ENCODE data around the gene YWHAB. TPM values are rescaled to one million over a fixed set of nuclear protein-coding genes. Genes with fewer than 3 reads are reported as not detected.

Gene YWHAB
- total and polyA plus RNA-seq, 10 of the 15 experiments (the other 5 are each of a cell fraction or from before 2014, with no cell fraction given): 63.5 to 323 (median 144) TPM

- H3K4me3 ChIP-seq: no peak overlapping the region
- no peak overlapping the region for H3K4me2 ChIP-seq (ENCODE audit: control insufficient read depth, insufficient read depth)
- no peak overlapping the region for H2AFZ ChIP-seq (ENCODE audit: control insufficient read depth, low read depth, low read length)
- ChIA-PET CTCF (interaction anchor here (1.6 kb wide), 1 partner anchor 25 kb away, joined by 7 read pairs; no protein-coding TSS in a partner anchor), RAD21 (ENCODE audit: unreplicated experiment) (no interaction called here), POLR2A (no interaction called here), SMC1A (ENCODE audit: uncharacterized antibody, unreplicated experiment) (interaction anchor here (1.0 kb wide), 1 partner anchor 16 kb away, joined by 3 read pairs; no protein-coding TSS in a partner anchor)
- no peaks in the 10 kb centered on the region for H4K20me1 ChIP-seq (ENCODE audit: control insufficient read depth, insufficient read depth)
- in situ Hi-C loops (cut with MboI): no loop called here
- ATAC-seq (no peak), DNase-seq (ENCODE audit: low read depth, low spot score) (no peak), FAIRE-seq (no peak)
- H3K79me2 ChIP-seq (ENCODE audit: control insufficient read depth, insufficient read depth, low read length): no peaks in the 10 kb centered on the region
- intact Hi-C loops (cut with micrococcal nuclease; ENCODE audit: unreplicated experiment): no loop called here
- no peaks in the 10 kb centered on the region for H3K9me3 ChIP-seq (replicated peaks; ENCODE audit: control insufficient read depth, insufficient read depth, low read length)
- no TSS peak for BruUV-seq (replicated peaks)
- TF ChIP-seq ZSCAN29 (IDR thresholded peaks at IDR 0.05) (no peak), CREM (IDR thresholded peaks at IDR 0.05; ENCODE audit: low read depth) (no peak), SMAD5 (IDR thresholded peaks at IDR 0.05; ENCODE audit: low read depth) (no peak), POLR2AphosphoS5 (IDR thresholded peaks at IDR 0.05; ENCODE audit: low read length) (no peak), SPI1 (IDR thresholded peaks at IDR 0.05; ENCODE audit: borderline replicate concordance, insufficient read depth, low read depth, low read length) (no peak), JUND (IDR thresholded peaks at IDR 0.05; ENCODE audit: low read depth, low read length) (no peak), TAF1 (IDR thresholded peaks at IDR 0.05; ENCODE audit: borderline replicate concordance, low read depth, low read length) (no peak), YY1 (IDR thresholded peaks at IDR 0.05; ENCODE audit: low read depth, low read length) (no peak), SKIL (IDR thresholded peaks at IDR 0.05; ENCODE audit: low read depth, poor library complexity, severe bottlenecking) (no peak), EP300 (IDR thresholded peaks at IDR 0.05; ENCODE audit: borderline replicate concordance in 1 of 2, control insufficient read depth in 1 of 2, low read depth in 2 of 2, low read length in 2 of 2) (no peak), ZNF217 (IDR thresholded peaks at IDR 0.05) (no peak), LARP7 (IDR thresholded peaks at IDR 0.05) (no peak), ESRRA (IDR thresholded peaks at IDR 0.05; ENCODE audit: low read length) (no peak), RCOR1 (conservative IDR thresholded peaks at IDR 0.05; ENCODE audit: low read depth, low read length) (no peak), BMI1 (IDR thresholded peaks at IDR 0.05; ENCODE audit: borderline replicate concordance) (no peak)
- TF ChIP-seq, protein P1, sequence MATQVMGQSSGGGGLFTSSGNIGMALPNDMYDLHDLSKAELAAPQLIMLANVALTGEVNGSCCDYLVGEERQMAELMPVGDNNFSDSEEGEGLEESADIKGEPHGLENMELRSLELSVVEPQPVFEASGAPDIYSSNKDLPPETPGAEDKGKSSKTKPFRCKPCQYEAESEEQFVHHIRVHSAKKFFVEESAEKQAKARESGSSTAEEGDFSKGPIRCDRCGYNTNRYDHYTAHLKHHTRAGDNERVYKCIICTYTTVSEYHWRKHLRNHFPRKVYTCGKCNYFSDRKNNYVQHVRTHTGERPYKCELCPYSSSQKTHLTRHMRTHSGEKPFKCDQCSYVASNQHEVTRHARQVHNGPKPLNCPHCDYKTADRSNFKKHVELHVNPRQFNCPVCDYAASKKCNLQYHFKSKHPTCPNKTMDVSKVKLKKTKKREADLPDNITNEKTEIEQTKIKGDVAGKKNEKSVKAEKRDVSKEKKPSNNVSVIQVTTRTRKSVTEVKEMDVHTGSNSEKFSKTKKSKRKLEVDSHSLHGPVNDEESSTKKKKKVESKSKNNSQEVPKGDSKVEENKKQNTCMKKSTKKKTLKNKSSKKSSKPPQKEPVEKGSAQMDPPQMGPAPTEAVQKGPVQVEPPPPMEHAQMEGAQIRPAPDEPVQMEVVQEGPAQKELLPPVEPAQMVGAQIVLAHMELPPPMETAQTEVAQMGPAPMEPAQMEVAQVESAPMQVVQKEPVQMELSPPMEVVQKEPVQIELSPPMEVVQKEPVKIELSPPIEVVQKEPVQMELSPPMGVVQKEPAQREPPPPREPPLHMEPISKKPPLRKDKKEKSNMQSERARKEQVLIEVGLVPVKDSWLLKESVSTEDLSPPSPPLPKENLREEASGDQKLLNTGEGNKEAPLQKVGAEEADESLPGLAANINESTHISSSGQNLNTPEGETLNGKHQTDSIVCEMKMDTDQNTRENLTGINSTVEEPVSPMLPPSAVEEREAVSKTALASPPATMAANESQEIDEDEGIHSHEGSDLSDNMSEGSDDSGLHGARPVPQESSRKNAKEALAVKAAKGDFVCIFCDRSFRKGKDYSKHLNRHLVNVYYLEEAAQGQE (IDR thresholded peaks at IDR 0.05; ENCODE audit: low read depth, low read length): no peak
- TF ChIP-seq, protein P2, sequence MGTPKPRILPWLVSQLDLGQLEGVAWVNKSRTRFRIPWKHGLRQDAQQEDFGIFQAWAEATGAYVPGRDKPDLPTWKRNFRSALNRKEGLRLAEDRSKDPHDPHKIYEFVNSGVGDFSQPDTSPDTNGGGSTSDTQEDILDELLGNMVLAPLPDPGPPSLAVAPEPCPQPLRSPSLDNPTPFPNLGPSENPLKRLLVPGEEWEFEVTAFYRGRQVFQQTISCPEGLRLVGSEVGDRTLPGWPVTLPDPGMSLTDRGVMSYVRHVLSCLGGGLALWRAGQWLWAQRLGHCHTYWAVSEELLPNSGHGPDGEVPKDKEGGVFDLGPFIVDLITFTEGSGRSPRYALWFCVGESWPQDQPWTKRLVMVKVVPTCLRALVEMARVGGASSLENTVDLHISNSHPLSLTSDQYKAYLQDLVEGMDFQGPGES (IDR thresholded peaks at IDR 0.05): no peak
- H3K27ac ChIP-seq (ENCODE audit: control insufficient read depth, insufficient read depth): no peak overlapping the region
- no peaks in the 10 kb centered on the region for H3K27me3 ChIP-seq (replicated peaks in 1 of 2; ENCODE audit: control insufficient read depth in 2 of 2, insufficient read depth in 2 of 2, low read length in 1 of 2)
- peaks cover 4 to 6% of the 10 kb centered on the region in 2 experiments; a peak in 3 of 4 replicates for H3K36me3 ChIP-seq (ENCODE audit: control insufficient read depth in 2 of 2, insufficient read depth in 2 of 2, low read length in 1 of 2)
- H3K9ac ChIP-seq (ENCODE audit: control insufficient read depth, insufficient read depth, low read length): no peak overlapping the region
- WGBS (ENCODE audit: insufficient coverage, insufficient replicate concordance, low lambda C conversion rate, missing lambda C conversion rate): 100% methylated on average over 12 of the region's 12 CpGs
- H3K4me1 ChIP-seq (ENCODE audit: control insufficient read depth, insufficient read depth, low read length): no peaks in the 10 kb centered on the region
These were observed 31.1 kb downstream of the YWHAB start for GRCh38 chr20:44916586-44916985.
